ENCODE data around the gene STH.
"Not testable (repeated sequence)": the region's sequence is repeated elsewhere in the genome, so short reads cannot be mapped to it uniquely, and the experiment has no call there.

STH gene

GRCh38 chr17:45998987-45999899, at the start of gene STH:
TSS of gene STH (plus strand) at chr17:45999250. CDS start at chr17:45999280, 30 bp downstream.
- DNase-seq (ENCODE audit: low spot score): no peak

- DNase-seq (ENCODE audit: low spot score): no peak
Measured at GRCh38 chr17:45949755-45950320, 49.2 kb upstream of the STH start.

GRCh38 chr17:45950888-45951287, 48.2 kb upstream of the STH start:
- no peak for DNase-seq (ENCODE audit: low spot score)

DNA sequence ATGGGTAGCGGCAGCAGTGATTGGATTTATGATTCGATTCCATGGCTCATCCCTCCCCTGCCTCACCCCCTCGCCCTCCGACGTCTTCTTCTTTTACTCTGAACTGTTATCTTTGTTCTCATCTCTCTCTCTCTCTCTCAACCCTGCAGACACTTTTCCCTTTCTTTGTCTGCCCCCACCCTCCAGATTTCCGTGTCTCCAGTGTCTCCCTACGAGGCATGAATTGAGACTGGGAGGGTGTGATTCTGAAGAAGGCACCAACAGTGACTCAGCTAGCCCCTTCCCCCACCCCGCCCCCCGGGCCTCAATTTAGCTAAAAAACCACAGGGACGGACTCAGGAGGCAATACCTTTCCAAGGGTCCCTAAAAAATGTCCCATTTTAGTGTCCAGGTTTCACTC, 47.6 kb upstream of the STH start:
- DNase-seq (ENCODE audit: low spot score): no peak

- no peak for DNase-seq (ENCODE audit: low spot score)
Measured at GRCh38 chr17:45951941-45952340, 47.1 kb upstream of the STH start.

DNA sequence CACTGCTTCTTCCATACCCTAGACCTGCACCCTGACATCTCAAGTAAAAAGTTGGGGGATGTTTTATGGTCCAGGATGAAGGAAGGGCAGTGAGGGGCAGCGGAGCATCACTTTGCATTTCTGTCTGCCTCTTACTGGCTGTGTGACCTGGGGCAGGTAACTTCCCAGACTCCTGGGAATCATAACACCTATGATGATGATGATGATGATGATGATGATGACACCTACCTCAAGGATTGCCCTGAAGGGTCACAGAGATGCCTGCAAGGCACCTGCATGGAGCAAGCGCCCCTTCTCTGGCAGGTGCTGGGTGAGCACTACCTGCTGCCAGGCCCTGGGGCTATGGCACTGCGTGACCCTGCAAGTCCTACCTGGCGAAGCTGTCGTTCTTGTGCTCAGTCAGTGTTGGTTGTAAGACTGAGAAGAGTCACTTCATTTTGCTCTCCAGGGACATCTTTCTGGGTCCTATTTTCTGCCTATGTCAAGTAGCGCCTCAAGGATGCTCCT, 46.2 kb upstream of the STH start:
- DNase-seq (ENCODE audit: low spot score): no peak

- no peak for DNase-seq (ENCODE audit: low spot score)
Measured at GRCh38 chr17:45953561-45953960, 45.5 kb upstream of the STH start.

DNA sequence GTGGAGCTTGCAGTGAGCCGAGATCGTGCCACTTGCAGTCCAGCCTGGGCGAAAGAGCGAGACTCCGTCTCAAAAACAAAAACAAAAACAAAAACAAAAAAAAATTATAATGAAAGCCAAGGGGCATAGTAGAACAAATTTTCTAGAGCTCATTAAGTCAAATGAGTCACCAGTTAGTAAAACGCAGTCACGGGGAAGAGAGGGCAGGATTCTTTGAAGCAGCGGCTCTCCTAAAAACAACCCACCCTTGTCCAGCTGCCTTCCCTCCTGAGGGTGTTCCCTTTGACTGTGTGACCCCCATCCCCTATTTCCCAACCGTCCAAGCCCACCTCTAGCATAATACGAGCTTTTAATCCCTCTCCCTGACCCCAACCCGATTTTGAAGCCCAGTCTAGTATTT, 44.1 kb upstream of the STH start:
- DNase-seq (ENCODE audit: low spot score): no peak

DNA sequence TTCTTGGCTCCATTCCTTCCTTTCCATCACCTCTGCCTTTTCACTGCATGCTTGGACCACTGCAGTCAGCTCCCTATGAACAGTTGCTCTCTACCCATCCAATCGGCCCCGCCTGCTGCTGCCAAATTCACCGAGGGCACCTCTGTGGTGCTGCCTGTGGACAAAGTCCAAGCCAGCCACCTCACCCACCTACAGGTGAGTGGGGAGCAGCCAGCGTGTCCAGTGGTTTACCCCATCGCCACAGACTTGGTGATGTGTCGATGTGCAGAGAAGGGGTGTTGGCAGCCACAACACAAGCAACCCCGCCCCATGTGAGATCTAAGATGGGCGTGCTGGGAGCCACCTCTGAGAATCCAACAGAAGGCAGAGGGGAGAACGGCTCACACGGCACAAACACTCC, 43.7 kb upstream of the STH start:
- DNase-seq (ENCODE audit: low spot score): no peak

DNA sequence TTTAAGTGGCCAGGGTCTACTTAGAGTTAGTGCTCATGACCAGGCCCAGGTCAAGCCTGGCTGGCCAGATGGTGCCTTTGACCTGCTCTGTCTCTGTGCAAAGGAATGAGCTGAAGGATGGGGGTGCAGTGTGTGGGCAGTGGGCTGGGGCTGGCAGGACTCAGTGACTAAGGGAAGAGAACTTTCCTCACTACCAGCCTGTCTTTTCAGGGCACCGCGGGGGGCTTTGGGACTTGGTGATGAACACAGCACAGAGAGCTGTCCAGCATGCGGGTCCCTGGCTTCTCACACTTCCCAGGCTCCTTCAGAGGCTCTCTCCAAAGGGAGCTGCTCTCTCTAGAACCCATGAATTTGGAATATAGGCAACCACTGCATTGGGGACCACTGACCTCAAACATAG, 43.0 kb upstream of the STH start:
- DNase-seq (ENCODE audit: low spot score): no peak

DNA sequence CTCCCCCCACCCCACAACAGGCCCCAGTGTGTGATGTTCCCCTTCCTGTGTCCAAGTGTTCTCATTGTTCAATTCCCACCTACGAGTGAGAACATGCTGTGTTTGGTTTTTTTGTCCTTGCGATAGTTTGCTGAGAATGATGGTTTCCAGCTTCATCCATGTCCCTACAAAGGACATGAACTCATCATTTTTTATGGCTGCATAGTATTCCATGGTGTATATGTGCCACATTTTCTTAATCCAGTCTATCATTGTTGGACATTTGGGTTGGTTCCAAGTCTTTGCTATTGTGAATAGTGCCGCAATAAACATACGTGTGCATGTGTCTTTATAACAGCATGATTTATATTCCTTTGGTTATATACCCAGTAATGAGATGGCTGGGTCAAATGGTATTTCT, 42.3 kb upstream of the STH start:
- DNase-seq (ENCODE audit: low spot score): not testable (repeated sequence)

DNA sequence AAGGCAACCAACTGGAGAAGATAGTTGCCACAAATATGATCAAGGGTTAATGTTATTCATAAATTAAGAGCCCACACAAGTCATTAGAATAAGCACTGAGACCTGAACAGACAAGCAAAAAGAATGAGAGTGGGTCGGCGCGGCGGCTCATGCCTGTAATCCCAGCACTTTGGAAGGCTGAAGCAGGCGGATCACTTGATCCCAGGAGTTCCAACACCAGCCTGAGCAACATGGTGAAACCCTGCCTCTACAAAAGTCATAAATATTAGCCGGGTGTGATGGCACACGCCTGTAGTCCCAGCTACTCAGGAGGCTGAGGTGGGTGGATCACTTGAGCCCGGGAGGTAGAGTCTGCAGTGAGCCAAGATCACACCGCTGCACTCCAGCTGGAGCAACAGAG, 40.7 kb upstream of the STH start:
- DNase-seq (ENCODE audit: low spot score): no peak

DNA sequence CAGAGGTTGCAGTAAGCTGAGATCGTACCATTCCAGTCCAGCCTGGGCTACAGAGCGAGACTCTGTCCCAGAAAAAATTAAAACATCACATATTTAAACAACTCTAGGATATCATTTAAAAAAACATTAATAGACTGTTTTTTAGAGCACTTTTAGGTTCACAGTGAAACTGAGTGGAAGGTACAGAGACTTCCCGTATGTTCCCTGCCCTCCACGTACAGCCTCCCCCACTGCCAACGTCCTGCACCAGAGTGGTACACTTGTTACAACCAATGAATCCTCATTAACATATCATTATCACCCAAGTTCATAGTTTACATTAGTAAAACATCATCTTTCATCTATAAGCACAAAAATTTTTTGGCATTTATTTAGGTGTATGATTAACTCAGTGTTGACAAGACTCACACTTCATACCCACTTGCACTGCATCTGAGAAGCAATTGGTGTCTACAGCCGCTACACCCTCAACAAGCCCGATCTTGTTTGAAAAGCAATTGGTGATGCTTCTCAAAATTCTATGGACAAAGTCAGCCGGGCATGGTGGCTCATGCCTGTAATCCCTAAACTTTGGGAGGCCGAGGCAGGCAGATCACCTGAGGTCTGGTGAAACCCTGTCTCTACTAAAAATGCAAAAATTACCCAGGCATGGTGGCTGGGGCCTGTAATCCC, 39.9 kb upstream of the STH start:
- DNase-seq (ENCODE audit: low spot score): no peak

GRCh38 chr17:45960311-45960710, 38.7 kb upstream of the STH start:
- no peak for DNase-seq (ENCODE audit: low spot score)

DNA sequence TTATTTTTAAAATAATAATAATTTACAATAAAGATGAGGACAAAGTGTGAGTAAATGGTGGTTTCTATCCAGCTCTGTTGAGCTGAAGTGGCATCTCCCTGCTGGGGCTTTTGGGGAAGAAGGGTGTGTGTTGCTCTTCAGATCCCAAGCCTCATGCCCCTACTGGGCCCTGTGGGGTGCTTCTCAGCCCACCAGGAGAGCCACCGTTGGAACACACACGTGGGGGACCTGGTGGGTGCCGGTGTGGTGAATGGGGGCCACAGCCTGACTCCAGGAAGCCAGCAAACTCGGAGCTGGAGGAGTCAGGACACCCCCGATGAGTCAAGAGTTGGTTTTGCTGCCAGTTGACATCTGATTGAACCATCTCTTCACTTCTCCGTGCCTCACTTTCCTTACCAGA, 37.8 kb upstream of the STH start:
- no peak for DNase-seq (ENCODE audit: low spot score)

DNA sequence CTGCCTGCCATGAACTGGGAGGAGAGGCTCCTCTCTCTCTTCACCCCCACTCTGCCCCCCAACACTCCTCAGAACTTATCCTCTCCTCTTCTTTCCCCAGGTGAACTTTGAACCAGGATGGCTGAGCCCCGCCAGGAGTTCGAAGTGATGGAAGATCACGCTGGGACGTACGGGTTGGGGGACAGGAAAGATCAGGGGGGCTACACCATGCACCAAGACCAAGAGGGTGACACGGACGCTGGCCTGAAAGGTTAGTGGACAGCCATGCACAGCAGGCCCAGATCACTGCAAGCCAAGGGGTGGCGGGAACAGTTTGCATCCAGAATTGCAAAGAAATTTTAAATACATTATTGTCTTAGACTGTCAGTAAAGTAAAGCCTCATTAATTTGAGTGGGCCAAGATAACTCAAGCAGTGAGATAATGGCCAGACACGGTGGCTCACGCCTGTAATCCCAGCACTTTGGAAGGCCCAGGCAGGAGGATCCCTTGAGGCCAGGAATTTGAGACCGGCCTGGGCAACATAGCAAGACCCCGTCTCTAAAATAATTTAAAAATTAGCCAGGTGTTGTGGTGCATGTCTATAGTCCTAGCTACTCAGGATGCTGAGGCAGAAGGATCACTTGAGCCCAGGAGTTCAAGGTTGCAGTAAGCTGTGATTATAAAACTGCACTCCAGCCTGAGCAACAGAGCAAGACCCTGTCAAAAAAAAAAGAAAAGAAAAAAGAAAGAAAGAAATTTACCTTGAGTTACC, 36.7 kb upstream of the STH start:
- DNase-seq (ENCODE audit: low spot score): no peak

DNA sequence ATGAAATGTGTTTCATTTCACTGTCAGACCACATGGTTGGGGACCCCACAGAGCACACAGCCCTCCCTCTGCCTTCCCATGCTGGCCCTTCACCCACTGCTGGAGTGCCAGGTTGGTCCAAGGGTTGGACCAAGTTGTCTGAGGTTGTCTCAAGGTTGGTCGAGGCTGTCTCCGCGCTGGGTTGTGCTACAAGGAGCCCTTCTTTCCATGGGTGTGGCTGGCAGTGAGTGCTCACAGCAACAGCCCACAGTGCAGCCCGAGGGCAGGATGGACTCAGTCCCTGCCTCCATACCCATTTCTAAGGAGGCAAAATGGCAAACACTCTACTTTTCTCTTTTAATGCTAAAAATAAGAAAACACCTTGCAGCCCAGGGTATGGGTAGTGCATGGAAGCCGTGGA, 35.8 kb upstream of the STH start:
- no peak for DNase-seq (ENCODE audit: low spot score)

DNA sequence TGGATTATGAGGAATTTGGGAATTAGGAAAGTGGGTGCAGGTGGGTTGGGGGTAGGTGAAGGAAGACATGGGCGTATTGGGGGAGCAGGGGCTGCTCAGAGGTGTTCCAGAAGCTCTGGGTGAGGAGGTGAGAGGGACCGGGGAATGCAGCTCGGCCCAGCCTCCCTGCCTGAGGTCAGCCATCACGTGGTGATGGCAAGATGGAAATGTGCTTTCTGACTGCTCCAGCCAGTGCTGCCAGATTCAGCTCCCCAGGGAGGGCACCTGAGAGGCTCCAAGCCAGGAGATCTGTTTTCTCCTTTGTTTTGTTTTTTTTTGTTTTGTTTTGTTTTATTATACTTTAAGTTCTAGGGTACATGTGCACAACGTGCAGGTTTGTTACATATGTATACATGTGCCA, 35.2 kb upstream of the STH start:
- no peak for DNase-seq (ENCODE audit: low spot score)

- no peak for DNase-seq (ENCODE audit: low spot score)
Measured at GRCh38 chr17:45964634-45965033, 34.4 kb upstream of the STH start.

GRCh38 chr17:45965812-45966211, 33.2 kb upstream of the STH start:
- no peak for DNase-seq (ENCODE audit: low spot score)

DNA sequence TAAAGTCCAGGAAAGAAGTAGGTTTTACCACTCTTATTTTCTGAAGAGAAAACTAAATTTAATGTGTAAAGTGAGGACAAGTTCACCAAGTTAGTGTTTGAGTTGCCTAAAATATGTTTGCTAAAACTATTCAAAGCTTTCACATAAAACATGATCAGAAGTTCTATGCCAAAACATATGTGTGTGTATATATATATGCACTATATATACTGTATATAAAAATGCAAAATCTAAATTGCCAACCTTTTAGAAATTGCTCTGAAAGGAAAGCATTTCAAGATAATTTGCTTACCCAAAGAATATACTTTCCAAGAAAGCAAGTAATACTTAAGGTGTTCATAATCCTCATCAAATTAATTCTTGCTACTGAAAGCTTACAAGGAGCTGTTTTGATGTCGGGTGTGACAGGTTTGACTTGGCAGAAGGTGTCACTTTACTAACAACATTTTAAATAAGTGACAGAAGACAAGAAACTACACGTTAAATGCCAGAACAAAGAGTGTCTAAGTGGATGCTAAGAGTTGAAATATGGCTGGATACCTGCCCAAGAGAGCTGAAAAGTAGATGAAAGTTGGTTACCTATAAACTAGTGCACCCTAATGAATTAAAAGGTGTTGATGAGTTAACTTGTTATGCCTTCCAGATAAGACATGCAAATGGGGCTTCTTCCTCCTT, 32.3 kb upstream of the STH start:
- DNase-seq (ENCODE audit: low spot score): no peak

DNA sequence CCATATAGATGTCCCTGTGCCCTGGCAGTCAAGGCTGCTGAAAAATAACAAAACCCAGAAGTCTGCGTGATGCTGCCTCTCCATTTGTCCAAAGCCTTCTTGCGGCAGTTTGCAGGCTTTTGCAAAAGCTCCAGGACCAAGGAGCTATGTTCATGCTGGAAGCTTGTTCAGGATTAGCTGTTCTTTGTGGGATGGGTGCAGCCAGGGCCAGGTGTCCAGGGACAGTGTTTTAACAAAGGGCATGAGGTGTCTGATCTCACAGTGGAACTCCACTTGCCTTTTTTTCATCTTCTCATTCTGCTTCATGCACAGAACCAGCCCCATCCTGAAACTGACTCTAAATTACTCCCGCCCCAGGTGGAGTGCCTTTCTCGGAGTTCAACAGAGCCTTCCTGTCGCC, 31.7 kb upstream of the STH start:
- no peak for DNase-seq (ENCODE audit: low spot score)
